Measurements from ENCODE around the gene UMPS.

DNA sequence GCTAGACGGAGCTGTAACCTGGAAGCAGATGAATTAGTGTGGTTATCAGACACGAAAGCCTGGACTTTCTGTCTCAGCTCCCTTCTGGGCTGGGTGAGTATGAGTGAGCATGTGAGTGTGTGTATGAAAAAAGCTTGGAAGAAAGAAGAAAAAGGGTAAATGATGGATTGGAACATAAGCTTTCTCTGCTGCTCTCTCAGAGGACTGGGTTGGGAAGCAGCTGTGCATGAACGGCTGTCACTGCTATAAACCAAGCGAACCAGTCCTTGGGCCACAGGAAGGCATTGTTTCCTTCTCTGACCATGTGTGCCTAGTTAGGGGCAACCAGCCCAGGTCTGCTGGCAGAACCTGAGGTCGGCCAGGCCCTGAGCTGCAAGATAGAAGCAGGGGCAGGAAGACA, 37.0 kb downstream of the UMPS start:
- TF ChIP-seq EZH2phosphoT487 (IDR thresholded peaks at IDR 0.05; ENCODE audit: insufficient read depth, low read depth) (no peak), EZH2 (IDR thresholded peaks at IDR 0.05; ENCODE audit: insufficient read depth, poor library complexity, severe bottlenecking) (no peak)

Measured in GM23248 (cell line).